Measurements from ENCODE around the gene LMF2.

LMF2 gene

DNA sequence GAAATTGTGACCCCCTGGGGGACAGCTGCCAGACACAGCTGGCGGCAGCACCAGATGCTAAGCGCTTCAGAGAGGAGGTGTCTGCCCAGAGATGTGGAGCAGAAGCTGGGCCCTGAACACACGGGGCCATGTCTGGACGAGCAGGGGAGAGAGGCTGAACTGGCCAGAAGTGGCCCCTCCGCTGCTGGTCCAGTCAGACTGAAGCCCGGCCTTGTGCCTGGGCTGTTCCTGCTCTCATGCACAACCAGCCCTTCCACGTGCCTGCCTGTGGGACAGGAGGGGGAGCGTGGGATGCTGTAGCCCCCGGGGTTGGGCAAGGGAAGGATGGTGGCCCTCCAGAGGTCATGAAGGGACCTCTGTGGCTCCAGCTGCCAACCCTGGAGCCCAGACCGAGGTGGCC is 24.4 kb downstream of the LMF2 start:
- no peak for FAIRE-seq
- no peak for DNase-seq (ENCODE audit: low spot score)

DNA sequence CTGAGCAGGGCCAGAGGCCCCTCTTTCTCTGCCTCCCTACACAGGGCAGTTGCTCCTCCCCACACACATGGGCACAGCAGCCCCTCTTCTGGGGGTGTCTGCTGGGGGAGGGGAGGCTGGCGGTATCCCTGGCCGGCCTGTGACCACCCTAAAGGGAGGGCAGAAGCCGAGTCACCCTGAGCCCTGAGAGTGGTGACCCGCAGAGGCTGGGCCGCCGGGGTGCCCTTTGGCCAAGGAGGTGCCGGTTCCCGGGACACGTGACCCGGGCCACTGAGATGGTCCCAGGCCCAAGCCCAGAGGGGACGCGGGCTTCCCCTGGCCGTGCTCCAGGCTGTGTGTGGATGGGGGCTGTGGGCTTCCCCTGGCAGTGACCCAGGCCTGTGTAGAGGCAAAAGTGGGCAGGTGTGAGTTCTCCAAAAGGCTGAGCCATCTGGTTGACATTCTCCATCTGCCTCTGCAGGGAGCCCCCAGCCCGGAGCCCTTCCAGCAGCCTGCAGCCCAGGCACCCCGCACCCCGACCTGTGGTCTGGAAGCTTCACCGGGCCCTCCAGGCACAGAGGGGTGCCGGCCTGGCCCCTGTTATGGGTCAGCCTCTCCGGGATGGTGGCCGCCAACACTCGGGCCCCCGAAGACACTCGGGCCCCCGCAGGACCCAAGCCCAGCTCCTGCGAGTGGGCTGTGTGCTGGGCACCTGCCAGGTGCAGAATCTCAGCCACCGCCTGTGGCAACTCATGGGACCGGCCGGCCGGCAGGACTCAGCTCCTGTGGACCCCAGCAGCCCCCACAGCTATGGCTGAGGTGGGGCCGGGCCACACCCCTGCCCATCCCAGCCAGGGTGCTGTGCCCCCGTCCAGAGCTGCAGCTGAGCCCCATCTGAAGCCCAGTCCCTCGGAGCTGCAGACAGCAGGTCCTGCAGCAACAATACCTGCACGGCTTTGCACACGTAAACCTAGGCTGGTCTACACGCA is 25.1 kb downstream of the LMF2 start:
- FAIRE-seq (no peak), DNase-seq (ENCODE audit: low spot score) (no peak)

DNA sequence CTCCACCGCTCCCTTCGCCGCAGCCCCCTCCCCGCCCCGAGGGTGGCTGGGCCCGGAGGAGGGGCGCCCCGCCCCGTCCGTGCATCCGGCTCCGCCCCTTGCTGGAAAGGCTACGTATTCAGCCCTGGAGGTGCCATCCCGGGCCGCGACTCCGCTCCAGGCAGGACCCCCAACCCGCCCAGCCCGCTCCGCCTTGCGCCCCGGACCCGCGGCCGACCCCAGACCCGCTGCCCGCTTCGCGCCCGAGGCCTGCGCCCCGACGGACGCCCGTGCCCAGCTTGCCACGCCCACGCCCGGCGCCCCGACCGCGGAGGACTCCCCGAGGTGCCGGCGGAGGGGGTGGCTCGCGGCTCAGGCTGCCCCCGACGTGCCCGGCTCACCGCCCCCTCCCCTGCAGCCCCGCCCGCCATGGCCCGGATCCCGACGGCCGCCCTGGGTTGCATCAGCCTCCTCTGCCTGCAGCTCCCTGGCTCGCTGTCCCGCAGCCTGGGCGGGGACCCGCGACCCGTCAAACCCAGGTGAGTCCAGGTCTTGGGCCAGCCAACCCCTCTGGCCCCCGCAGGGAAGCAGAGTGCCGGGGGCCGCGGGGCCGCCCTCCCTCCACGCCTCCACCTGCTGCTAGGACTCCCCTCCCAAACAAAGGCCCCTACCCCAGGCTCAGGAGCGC is 25.9 kb downstream of the LMF2 start, which contains the start of gene ADM2:
Gene ADM2 (plus strand): TSS at position 104 of the 667 bp plus-strand sequence. CDS start 305 bp downstream, at position 409.
- DNase-seq (ENCODE audit: low spot score) (no peak), FAIRE-seq (no peak)

DNA sequence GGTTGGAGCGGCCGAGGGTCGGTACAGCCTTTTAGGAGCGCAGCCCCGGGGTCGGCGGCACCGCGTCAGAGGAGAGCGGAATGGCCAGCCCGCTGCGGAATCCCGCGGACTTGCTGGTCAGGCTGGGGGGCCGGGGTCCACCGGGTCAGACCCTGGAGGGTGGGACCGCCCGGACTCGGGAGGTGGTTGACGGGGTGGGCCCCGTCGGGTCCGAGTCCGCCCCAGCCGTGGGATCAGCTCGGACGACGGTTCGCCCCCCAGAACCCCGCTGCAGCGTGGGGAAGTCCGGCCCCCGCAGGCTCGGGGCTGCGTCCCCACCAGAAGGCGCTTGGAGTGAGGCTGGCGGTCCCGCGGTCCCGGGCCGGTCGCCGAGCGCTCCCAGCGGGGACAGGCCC is 26.5 kb downstream of the LMF2 start:
- DNase-seq (ENCODE audit: low spot score) (no peak), FAIRE-seq (no peak)

DNA sequence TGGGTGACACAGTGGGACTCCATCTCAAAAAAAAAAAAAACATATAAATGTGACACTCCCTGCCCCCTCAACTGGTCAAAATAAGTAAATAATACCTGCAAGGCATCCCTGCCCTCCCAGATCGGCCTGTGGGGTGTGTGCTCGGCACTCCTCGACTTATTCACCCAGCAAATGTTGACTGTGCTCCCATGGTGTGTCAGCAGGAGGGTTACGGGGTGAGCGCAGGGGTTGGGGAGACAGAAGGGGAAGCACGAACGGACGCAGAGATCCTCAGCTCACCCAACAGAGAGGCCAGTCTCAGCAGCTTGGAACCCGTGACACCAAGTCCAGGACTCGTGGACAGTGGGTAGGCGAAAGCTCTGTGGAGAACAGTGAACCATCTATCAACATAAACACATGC is 27.8 kb downstream of the LMF2 start:
- no peak for DNase-seq (ENCODE audit: low spot score)
- no peak for FAIRE-seq

DNA sequence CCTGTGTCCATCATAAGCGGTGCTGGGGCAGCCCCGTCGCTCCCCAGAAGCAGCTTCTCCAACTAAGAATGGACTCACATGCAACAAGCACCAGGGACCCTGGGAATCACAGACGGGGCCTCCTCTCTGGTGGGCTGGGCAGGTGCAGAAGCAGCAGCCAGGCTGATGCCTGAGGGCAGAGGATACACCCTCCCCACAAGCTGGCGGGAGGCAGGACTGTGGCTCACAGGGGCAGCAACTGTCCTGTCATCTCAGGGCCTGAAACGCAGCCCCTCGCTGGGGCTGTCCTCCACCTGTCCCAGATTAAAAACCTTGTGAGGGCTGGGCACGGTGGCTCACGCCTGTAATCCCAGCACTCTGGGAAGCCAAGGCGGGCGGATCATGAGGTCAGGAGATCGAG is 29.6 kb downstream of the LMF2 start:
- FAIRE-seq, result no peak

DNA sequence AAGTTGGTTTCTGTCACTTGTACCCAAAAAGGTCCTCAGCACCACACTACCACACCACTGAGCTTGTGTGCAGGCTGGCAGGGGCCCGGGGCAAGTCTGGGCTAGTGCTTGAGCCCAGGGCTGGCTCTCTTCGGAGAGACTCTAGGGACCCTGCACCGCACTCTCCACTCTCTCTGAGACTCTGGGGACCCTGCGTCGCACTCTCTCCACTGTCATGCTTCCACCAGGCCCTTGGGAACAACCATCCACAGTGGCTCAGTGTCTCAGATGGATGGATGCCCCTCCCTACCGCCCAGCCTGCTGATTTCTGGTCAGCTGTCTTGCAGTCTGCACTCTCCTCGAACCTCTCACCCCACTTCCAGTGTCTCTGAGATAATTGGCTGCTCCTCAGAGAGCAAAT is 30.6 kb downstream of the LMF2 start:
- FAIRE-seq (no peak), DNase-seq (ENCODE audit: low spot score) (no peak)

More for the DNA sequence above, 29.6 kb downstream of the LMF2 start:
- DNase-seq (ENCODE audit: low spot score), result no peak

DNA sequence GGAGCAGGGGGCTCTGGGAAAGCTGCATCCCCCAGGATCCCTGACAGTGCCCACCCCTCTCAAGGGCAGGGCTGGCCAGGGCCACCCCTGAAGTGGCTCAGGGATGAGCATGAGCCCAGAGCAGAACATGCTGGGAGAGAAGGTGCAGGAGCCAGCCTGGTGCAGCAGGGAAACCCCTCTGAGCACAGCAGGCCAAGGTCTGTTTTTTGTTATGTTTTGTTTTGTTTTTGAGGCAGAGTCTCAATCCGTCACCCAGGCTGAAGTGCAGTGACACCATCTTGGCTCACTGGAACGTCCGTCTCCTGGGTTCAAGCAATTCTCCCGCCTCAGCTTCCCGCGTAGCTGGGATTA is 31.9 kb downstream of the LMF2 start:
- DNase-seq (ENCODE audit: low spot score) (no peak), FAIRE-seq (no peak)

DNA sequence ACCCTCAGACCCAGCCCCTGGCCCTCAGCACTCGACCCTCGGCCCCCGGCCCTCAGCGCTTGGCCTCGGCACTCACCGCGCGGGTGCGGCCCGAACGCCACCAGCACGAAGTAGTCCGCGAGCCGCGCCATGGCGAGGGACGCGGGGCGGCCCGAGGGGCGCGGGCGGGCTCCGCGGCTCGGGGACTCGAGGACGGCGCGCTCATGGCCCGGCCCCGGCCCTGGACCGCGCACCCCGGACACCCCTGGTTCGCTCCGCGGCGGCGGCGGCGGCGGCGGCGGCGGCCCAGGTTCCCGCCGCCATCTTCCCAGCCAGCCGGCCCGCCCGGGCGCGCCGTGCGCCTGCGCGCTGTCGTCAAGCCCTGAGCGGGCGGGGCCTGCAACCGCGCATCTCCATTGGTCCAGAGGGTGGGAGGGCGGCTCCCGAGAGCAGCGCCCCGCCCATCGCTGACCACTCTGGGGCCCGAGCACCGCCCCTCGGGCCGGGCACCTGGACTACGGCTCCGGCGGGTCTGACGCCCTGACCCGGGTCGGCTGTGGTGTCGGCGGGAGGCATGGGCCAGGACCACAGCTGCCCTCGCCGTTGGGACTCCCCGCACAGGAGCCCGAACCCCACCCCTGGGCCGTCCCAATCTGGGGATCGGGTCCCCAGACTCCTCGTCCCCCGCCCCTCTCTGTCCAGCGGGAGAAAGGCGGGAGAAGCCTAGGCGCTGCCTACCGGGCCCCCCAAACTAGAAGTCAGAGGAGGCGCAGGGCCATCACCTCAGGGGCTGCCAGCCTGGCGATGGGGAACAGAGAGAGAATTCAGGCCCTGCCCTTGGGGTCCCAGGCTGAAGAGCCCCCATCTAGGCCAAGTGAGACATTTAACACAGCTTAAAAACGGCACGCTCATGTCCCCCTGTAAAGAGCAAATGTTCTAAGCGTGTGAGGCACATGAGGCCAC is 32.5 kb downstream of the LMF2 start, which contains the start of gene SBF1:
Gene SBF1 (minus strand): TSS at position 326 of the 942 bp plus-strand sequence. CDS start 195 bp downstream, at position 131.
- DNase-seq (ENCODE audit: low spot score), result peak; percentile 76
- FAIRE-seq, result no peak

DNA sequence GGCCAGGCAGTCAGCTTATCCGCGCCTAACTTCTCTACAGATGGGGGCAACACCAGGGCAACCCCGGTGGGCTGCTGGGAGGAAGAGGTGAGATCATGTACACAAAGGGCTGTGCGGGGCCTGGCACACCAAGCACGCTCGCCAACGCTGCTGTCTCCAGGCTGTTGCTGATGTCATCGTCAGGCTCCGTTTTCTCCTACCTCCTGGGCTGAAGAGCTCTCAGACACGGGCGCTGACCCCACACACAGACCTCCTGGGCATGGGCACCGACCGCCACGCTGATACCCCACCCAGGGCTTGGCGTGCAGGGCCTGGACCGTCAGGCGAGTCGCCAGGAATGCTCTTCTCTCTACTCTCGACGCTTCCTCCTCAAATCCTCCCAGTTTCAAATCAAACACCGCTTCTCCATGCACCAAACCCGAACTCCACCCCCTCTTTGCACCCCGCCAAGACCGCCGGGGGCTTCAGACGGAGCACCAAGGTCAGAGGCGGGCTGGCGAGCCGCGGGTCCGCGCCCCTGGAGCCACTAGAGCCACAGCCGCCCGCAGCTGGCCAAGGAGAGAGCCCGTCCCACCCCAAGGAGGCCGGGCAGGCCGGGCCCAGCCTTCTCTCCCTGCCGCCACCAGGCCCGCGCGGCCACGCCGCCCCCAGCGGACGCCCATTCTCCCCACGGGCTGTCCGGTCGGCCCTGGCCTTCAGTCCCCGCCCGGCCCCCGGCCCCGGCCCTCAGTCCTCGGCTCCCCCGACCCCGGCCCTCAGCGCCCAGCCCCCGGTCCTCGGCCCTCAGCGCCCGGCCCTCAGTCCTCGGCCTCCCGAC is 33.4 kb downstream of the LMF2 start:
- DNase-seq (ENCODE audit: low spot score) (peak; percentile 8), FAIRE-seq (no peak)

DNA sequence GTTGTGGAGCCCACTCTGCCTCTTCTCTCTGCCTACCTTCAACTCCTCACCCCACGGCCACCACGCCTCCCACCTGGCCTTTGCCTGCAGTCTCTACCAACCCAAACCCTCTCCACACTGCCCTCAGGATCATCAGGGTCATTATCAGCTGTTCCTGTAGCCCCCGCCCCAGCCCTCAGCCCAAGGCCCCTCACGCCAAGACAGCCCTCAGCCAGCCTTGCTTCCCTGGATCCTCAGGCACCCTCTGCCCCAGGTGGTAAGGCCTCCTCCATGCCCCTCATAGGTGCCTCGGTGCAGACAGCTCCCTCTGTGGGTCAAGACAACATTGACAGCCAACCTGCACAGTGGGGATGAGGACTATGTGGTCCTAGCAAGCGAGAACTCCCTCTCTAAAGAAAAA is 34.4 kb downstream of the LMF2 start:
- FAIRE-seq, result no peak
- DNase-seq (ENCODE audit: low spot score), result no peak

DNA sequence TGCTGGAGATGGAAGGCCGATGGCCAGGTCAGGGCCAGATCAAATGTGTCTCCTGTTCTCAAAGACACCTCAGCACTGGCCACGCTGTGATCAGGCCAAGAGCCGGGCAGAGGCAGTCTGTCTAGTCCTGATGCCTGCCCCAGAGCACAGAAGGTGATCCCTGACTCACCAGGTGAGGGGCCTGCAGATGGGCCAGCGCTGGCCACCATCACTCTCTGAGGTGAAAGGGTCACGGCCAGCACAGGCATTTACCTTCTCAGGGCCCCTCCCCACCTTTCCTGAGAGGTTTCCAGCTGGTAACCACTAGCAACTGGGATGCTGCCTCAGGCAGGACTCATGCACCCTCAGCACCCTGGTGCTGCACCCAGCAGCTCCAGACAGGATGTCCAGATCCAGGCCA is 35.5 kb downstream of the LMF2 start:
- DNase-seq (ENCODE audit: low spot score) (no peak), FAIRE-seq (no peak)

DNA sequence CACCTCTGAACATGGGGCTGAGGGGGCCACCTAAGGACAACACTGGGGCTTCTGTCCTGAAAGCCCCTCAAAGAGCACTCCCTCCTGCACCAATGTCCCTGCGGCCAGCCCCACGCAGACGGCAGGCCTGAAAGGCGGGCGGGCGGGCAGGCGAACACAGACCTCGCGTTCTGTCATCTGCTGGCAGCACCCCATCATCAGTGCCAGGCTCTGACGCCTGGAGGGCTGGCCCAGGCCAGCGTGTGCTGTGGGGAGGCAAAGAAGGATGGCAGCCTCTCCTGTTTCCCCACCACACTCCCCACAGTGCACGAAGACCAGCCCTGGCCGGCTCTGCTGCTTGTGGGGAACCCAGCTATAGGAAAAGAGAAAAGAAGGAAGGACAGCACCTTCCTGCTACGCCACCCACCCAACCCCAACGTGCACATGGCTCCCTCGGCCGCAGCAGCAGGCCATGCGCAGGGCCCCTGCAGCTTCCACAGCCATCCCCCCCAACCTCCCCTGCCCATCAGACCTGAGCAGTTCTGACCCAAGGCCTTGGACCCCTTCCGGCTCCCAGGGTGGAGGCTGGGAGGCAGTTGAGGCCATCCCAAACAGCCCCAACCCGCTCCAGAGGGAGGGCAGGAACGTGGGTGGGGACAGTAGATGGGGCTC is 36.2 kb downstream of the LMF2 start:
- DNase-seq (ENCODE audit: low spot score), result no peak
- FAIRE-seq, result no peak

DNA sequence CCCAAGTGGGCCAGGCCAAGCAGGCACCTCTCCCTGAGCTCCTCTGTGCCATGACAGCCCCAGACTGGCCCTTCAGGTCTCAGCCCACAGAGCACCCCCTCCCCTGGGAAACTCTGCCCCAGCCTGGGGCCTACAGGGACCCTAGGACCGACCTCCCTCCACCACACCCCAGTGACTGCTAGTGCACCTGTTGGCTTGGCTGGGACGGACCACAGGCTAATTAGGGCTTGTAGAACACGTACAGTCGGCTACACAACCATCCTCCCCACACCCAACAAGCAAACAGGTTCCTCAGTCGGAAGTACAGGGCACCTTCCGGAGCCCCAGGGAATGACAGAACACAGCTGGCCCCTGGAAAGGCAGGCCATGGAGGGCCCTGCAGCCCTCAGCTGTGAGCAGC is 37.0 kb downstream of the LMF2 start:
- no peak for DNase-seq (ENCODE audit: low spot score)

DNA sequence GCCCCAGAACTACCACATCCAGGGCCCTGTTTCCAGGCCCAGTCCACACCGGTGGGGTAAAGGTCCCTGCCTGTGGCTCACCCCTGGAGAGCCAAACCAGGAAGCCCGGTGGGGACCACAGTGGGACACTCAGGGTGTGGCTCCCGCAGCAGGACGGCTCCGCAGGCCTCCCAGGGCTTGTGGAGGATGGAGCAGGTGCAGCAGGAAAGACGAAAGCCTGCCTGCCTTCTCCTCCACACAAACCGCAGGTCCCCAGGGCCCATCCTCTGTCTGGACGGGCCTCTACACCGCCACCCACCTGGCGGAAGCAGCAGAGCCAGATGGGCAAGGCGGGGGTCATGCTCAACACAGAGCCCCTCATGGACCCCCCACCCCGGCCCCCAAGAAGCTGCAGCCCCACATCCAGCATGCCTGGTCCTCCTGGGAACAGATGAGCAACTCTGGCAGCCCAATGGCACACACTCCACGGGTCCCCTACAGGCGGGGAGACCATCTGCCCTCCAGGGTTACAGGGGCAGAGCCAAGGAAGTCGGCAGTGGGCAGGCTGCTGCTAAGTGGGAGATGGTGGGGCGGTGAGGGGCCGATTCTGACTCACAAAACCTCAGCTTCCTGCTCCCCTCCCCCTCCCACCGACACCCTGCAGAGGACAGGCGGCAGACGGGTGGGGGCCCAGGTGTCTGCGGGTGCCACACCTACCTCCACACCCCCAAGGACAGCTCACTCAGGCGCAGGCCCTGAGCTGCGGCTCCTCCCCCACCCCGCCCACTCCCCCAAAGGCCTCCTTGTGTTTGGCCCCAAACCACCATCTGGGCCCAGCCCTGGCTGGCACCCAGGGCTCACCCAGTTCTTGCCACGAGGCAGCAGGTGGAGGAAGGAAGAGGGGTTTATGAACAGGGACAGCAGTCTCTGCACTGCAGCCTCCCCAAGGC is 37.9 kb downstream of the LMF2 start:
- DNase-seq (ENCODE audit: low spot score), result peak; percentile 74
- no peak for FAIRE-seq

More for the DNA sequence above, 37.0 kb downstream of the LMF2 start:
- FAIRE-seq, result no peak

DNA sequence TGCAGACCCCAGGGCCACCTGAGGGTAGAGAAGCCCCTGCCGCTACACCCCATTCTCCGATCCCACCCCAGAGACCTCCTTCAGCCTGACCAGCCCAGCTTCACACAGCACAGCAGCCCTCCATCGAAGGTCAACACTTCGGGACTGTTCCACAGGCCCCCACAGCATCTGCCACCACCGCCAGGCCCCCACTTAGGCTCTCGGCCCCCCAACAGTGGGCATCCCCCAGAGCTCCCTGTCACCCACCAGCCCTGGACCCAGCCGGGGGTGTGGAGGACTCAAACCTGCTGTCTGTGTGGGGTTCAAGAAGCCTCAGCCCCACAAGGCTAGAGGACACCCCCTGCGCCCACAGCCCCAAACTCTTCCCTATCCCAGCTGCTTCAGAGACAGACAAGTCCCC is 38.9 kb downstream of the LMF2 start:
- no peak for DNase-seq (ENCODE audit: low spot score)
- no peak for FAIRE-seq

DNA sequence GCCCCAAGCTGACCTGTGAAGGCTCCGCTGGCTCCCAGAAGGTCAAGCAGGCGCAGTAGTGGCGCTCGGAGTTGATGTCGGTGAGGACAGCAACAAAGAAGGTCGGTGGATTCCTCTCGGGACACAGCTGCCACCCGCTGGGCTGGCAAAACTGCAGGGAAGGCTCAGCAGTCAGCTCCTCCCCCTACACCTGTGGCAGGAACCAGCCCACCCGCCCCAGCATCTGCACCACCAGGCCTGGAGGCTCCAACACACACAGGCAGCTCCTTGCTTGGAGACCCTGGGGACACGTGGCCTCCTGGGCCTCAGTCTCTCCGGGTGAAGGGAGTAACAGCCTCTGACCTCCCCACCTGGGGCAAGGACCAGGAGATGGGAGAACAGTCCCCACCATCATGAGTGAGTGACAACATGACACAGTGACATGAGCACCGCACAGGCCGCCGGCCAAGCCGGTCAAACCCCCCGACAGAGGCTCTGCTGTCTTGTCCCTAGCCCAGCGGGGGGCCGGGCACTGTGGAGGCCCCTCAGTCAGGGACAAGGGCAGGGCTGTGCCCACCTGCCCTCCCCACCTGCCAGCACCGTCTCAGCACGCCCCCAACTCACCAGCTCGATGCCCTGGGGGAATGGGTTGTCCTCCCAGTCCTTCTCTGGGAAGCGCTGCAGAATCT is 39.6 kb downstream of the LMF2 start:
- DNase-seq (ENCODE audit: low spot score) (no peak), FAIRE-seq (no peak)

DNA sequence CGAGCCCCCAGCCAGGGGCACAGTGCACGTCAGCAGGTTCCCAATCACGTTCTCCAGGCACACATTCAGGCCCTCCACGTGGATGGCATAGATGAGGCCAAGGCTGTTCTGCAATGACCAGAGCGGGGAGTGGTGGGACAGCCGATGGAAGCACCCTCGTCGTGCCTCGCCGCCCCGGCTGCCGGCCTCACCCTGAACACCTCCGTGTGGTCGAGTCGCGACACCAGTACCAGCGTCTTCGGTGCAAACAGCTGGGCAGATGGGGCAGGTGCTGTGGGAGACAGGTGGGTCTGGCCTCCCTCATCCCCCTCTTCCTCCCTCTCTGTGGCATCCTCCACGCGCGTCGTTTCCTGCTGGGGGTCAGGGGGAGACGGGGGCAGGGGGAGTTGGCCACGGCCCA is 40.2 kb downstream of the LMF2 start:
- DNase-seq (ENCODE audit: low spot score), result no peak
- no peak for FAIRE-seq
